Fibroblast of skin of left biceps (primary cell): ENCODE measurements around the gene CNTN2.

Experiments used
- DNase-seq, 2 experiments: peaks; one replicate each; pipeline ENCODE4 v3.0.0-alpha.2; 2013; ENCODE audit warnings: low read depth in 2 of 2

Gene CNTN2

DNA sequence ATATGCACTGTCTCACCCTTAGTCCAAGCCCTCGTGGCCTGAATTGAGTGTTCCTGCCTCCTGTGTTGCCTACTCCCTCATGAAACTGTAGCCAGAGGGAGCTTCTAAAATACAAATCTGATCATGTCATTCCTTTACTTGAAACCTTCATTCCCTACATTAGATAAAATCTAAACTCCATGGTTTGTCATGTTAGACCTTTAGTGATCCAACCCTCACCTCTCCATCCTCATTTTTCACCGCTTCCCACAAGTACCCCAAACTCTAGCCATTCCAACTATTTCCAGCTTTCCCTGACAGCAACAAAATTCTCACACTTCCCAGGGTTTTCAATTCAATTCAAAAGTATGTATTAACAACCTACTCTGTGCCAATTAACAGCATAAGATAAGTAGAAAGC is 18.3 kb upstream of the CNTN2 start:
- DNase-seq, result no peak

DNA sequence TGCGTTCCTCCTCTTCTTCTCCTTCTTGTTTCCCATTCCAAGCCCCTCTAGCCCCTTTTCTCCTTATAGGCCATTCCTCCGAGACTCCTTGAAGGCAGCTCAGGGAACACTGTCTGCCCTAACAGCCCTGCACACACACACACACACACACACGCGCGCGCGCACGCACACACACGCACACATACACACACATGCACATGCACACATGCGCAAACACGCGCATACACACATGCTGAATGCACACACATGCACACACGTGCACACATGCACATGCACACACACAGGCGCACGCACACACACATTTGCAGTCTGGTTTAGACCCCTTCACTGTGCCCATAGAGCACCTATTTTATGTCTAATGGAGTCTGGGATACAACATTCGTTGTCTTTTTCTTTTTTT is 17.8 kb upstream of the CNTN2 start:
- no peak for DNase-seq

DNA sequence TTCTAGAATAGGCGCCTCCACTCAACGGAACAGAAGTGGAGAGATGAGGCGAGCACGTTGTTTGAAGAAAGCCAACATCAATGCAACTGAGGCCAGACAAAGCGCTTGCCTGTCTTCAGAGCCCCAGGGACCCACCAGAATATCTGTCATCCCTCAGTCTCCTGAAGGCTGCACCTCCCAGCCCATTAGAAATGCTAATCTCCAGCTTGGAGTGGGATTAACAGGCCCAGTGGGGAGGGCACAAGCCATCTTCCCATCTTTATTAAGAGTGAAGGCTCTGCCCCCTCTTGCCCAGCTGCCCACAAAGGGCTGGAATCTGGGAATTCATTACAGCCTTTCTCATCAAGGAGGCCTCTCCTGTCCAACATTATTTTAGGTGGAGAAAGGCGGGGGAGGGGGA is 16.8 kb upstream of the CNTN2 start:
- DNase-seq, result no peak

DNA sequence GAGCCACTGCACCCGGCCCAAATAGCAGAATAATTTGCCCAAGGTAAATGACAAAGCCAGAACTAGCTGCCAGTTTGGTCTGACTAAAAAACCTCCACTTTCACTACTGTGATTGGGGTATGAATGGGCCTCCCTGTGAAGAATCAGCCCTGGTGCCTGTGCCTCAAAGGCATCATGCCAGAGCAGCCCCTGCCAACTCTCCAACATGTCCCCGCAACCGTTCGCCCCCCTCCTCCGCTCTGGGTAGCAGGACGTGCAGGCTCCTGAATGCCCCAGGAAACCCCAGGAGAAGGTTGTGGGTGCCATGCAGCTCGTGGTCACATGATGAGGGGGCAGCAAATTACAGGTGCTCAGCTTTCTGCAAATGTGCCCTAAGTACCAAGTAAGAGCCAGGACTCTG is 14.6 kb upstream of the CNTN2 start:
- no peak for DNase-seq

DNA sequence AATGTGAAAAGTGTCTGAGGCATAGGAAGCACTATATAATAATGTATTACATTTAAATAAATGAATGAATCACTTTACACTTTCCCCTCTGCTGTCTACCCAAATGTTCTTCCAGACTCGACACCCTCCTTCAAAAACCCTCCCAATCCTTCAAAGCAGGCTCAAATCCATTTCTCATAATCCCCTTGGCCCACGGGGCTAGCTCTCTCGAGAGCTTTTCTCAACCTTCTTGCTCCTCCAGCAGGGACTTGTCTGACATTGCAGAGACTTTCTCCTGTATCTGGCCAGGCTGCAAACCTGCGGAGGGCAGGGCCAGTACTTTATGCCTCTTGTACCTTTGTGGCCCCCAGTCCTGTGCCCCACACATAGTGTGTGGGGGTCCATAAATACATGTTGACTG is 14.1 kb upstream of the CNTN2 start:
- DNase-seq, result no peak

DNA sequence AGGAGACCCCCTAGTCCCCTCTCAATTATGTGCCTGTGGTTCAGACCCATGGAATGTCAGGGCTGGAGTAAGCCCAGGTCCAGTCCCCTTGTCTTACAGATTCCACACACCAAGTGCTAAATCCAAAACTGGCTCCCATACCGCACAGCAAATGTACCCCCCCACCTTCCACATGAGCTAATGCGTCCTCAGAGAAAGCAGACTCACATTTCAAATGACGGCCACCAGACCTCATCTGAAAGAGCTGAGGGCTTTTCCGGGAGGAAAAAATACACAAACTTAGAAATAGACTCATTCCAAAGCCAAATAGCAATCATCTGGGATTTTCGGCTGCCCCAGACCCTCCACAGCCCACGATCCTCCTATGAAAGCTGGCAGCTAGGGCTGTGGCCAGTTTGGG is 12.8 kb upstream of the CNTN2 start:
- DNase-seq, result no peak

DNA sequence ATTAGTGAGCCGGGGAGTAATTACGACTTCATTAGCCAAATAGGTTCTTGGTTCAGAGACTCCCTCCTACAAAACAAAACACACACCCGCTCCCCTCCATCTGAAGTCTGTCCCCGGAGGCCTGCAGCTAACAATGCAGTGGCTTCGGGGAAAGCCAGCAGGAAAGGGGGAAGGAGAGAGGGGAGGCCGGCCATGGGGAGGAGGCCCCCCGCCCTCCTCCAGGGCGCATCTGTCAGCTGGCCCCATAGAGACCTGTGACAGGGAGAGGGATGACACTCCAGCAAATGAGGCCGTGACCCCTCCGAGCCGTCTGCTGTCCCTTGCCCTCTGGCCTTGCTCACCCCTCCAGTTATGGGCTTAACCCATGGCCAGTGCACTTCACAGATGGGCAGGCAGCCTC is 12.1 kb upstream of the CNTN2 start:
- DNase-seq, result no peak

DNA sequence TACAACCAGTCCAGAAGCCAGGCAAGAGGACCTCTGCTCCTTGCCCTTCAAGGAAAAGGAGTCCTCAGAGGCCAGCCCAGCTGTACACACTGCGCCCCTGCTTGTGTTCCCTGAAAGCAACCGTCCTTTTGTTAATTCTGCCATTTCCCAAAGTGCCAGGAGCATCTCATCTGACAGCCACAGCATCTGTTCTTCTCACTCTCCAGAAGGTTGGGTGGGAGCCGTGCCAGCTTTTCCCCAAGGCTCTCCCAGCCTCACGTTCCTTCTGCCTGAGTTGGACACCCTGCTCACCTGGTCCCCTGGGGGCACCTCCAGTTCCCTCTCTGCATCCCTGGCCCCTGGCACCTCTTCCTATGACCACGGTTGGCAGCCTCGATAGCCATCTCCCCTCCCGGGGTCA is 10.5 kb upstream of the CNTN2 start:
- no peak for DNase-seq

DNA sequence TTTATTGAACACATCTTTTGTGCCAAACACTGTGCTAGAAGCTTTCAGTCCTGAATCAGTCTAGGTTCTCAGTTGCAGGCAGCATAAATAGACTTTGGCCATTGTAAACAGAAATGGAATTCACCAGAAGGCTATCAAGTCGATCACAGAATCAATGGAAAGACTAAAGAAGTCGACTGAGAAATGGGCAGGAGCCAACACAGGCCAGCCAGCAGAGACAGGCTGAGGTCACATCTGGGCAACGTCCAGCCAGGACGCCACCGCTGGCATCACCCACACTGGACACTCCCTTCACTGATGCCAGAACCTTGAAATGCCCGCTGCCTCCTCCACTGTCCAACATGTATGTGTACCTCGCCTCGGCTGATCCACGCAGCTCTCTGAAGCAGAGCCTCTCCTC is 5.5 kb upstream of the CNTN2 start:
- no peak for DNase-seq

DNA sequence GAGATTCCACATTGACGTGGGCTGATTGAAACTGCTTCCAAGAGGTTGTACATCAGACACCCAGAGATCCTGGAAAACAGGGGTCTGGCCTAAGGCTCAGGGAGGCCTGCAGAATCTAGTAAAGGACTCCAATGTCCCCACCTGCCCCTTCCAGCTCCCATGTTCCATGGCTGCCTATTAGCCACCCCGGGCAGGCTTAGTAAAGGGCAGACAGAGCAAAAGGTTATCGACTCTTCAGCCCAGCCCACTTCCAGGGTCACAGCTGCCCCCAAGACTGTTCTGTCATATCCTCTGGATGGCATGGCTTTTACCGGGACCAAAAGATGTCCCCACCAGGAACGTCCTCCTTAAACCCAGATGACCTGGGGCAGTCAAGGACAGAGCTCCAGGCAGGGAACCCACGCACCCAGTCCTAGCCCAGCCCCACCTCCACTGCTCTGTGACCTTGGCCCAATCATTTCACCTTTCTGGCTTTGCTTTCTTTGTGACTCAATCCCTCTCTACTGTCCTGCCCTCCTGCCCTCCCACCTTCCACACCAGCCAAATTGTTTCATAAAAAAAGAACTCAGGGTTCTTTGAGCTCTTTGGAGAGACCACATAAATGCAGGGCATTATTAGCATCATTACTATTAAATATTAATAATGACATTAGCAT is 4.8 kb upstream of the CNTN2 start:
- no peak for DNase-seq

DNA sequence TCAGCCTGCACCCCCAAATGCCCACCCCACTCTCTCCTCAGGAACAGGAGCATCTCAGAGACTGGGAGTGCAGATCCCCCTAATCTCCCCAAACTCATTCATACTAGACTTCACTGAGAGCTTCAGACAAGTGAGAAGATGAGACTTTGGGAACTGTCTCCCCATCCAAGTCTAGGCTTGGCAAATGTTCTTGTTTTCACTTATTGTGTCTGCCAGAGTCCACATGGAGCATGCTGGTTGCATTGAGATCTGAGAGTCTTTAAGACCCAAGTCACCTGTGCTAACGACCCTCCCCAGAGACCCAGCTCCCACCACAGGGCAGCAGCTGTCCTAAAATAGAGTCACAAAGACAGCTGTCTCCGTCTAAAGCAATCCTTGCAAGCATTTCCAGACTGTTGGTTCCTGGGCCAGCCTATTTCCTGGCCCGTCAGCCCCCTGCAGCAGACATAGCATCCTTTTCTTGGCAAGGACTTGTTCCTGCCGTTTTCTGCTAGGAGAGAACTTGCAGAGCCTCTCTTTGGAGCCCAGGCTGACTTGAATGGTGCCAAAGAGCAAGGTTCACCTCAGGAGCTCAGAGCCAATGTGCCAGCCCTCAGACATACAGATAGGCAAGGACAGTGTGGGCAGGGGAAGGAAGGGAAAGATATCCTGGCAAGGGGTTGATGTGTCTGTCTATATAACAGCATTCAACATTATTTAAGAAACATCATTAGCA is 1.9 kb upstream of the CNTN2 start:
- DNase-seq, result no peak

DNA sequence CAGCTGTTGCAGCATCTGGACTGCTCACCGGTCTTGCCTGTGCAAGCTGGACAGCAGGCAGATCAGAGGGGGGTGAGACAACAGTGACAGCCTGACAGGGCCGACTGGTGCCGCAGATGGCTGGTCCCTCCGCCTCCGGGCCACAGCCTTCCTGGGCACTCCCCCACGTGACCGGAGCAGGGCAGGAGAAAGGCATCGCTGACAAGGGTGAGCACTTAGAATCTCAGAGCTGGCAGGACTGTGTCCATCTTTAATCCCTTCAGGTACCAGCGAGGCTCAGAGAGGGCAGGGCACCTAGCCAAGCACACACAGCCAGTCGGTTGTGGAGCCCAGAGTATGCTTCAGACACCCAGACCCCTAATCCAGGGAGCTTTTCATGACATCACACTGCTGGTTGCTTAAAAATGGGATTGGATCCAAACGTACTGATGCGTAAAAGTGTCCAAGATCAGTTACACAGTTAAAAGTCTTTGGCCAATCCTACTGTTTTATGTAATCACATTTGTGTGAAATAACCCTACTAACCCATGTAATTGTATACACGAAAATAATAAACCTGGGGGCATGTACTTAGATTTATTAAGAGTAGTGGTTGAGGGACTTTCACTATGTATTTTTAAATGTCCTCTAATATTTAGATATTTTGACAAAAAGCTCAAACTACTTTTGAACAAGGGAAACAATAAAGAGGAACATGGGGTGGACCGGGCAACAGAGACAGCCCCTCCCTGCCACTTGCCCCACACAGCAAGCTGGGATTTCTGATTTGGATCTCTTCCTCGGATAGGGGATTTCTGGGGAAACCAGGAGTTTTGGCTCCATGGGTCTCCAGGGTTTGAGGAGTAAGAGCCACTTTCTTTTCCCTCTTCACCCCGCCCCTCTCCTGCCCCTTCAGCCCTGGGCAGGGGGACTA is 758 bp upstream of the CNTN2 start:
- no peak for DNase-seq

DNA sequence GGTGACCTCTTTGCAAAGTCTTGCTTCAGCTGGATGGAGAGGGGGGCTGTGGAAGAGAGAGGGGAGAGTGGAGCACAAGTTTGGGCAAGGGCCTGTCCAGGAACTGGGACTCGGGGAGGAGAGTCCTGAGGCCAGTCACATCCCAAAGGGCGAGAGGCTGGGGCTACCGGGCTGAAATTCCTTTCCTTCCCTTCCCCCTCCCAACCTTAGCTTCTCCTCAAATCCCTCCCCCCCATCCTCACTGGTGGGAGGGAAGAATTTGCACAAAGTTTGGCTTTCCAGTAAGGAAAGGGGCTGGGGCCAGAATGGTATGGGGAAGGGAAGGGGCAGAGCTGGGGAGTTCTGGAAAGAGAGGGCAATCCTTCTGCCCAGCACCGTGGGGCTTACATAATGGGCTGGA is 854 bp downstream of the CNTN2 start:
- DNase-seq, result no peak

DNA sequence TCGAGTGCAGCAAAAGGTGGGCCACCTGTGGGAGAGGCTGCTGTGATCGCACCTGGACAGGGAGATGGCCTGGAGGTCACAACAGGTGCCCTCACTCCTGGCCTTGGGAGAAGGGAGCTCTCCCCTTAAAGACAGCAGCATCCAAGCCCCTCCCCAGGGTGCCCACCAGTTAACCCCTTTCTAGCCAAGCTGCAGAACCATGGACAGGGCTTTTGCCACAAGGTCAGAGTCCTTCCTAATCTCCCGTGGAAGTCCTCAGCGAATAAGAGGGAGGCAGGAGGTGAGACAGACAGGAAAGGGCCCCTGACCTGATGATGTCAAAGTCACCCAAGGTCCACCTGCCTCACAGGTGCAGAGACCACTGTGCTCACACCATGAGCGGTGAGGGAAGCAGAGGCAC is 1.7 kb downstream of the CNTN2 start:
- DNase-seq, result no peak

DNA sequence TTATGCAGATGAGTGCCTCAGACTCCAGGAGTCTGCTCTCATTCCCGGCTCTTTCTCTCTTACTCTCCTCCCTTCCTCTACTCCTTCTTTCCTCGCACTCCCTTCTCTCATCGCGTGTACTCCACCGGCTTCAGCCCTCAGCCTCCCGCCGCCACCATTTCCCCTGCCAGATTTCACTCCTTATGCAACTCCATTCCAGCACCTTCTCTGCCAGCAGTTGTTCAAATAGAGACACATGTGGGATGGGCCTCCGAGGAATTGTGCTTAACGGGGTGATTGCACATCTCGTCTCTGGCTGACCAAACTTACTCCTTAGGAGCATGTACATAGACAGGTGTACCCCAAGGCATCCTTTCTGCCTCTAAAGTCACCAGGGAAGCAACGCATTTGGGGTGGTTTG is 2.1 kb downstream of the CNTN2 start:
- no peak for DNase-seq

DNA sequence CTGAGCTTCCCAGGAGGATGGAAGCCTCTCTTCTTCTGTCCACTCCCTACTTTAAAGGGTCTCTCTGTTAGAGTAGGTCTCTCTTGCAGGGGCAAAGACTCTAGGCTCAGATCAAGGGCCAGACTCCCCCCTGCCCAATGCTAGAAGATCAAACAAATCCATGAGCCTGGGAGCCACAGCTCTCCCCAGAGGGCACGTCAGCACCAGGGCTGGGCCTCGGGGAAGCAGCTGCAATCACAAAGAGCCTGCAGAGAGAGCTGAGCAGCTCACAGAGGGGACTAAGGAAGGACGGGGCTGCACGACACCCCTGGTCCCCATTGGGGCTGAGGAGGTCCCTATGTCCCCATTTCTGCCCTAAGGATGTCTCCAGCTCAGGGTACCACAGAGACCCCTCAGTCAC is 3.9 kb downstream of the CNTN2 start:
- DNase-seq, result no peak

DNA sequence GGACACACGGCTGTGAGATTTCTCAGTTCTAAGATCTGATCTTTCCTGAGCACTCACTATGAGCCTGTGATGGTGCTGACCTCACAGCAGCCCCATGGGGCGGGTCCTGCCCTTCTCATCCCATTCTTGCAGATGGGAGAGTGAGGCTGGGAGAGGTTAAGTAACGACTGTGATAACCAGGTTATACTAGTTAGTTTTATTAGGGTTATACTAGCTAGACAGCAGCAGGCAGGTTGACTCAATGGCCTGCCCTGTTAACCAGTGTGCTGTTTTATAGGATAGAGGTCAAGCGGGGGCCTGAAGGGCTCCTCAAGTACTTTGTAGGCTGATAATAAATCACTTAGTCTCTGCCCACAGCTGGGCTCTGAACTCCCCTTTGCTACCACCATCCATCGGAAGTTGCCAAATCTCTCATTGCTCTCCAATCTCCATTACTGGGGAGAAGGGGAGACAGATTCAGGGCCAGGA is 4.8 kb downstream of the CNTN2 start:
- no peak for DNase-seq

DNA sequence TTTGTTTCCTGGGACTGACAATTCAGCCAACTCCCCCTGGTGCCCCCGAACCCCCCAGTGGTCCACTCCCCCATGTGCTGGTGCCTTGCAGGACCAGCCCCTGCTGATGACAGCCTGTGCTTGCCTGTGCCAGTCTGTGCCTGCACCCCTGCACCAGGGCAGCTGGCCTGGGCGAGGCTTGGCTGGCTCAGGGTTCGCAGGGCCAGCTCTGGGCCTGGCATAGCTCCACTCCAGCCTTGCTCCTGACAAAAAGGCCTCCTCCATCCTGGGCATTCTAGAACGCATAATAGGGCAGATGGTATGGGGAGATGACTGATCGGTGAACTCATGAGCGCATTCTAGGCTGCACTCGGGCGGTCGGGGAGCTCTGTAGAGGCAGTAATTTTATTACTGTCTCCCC is 5.4 kb downstream of the CNTN2 start:
- no peak for DNase-seq

DNA sequence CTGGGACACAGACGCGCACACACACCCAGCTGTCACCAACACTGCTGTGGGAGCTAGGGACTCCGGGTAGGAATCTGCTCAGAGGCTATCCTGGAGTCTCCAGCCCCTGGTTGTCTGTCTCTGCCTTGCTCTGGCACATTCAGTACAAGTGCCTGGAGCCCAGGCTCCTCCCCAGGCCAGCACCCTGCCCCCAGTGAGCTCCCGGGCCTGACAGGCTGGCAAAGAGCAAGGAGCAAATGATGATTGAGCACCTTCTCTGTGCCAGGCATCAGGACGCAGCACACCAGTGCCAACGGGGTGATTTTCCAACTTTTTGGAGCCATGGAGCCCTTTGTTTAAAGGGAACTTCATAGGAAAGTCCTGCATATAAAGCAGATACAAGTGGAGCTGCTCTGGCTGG is 6.5 kb downstream of the CNTN2 start:
- DNase-seq, result no peak

DNA sequence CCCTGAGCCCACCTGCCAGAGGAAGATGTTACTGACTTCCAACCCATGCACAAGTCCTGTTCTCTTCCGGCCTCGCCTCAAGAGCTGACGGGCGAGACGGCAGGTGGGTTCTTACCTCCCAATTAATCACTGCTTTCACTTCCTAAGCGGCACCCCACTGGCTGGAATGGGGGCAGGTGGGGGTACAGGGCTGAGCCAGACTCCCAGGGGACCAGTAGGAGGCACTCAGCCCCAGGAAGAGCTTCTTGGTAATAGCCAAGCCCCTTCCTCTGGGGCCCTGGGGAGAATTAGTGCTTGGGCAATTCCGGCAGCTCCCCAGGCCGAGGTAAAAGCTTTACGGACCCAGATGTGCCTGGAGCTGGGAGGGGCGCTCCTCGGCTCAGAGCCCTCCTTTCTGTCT is 9.7 kb downstream of the CNTN2 start:
- no peak for DNase-seq

DNA sequence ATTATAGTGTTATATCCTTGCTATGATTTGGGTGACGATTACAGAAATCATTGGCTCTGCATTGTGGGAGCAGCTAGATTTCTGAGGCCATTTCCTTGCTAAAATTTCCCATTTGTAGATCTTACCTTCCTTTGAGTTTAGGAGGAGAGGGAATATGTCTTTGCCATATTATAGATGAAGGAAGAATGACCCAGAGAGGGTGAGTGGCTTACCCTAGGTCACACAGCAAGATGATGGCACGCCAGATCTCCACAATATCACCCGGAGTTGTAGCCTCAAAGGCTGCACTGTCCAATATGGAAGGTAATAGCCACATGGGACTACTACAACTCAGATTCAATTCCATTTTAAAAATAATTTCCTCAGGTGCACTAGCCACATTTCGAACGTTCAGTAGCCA is 10.3 kb downstream of the CNTN2 start:
- no peak for DNase-seq

DNA sequence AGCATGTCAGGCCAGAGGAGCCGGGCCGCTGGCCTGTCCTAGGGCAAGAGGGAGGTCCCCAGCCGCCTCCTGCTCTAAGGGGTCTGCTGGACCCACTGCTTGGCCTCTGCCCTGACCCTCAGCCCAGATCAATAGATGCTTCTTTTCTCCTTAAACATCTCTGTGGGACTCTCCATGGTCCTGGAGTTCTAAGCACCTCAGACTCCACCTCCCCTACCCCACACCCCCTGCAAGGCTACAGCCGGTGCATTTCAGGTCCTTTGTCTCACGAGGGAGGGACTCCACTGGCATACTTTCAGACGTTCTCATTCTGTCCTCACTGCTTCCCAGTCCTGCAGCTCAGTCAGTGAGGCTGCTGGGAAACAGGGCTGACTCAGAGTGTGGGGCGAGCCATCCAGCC is 11.0 kb downstream of the CNTN2 start:
- no peak for DNase-seq

DNA sequence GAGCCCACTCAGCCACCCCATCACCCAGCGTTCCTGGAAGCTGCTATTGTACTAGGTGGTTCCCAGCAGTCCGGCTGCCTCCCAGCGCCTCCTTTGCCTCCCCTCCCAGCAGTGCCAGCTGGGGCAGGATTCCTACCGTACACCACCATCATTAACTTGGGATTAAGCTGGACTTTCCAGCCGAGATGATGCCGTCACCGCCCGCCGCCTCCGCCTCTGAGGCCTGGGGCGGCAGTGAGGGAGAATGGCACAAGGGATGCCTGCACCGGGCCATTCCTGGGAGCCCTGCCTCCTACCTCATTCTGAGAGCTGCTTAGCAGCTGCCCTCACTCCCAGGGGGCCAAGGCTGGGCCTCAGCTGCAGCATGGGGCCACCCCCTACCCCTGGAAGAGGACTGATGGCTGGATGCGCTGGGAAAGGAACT is 13.2 kb downstream of the CNTN2 start:
- DNase-seq, result no peak
